PC-3 (cell line): ENCODE measurements around the gene MSL3B.

Source experiments
- ATAC-seq: fragments of 200-7000 bp; cut with Tn5 transposase; 2 replicates; pipeline ENCODE4 v1.9.1; 2020; ENCODE audit warnings: mild to moderate bottlenecking, moderate library complexity
- BruUV-seq: library from RNA; stranded (reverse); fragments of 400-500 nt; replicated peaks from 2 replicates; lab custom pipeline; 2021; lab: Mats Ljungman, UMichigan
- CTCF ChIA-PET: fragments of 300-600 bp; sonication (Branson Sonifier 250); formaldehyde crosslinking; loops from one replicate; lab custom pipeline; 2022; ENCODE audit warnings: antibody characterized with exemption; lab: Charles Lee
- POLR2A ChIA-PET: fragments of 300-600 bp; sonication (Branson Sonifier 250); formaldehyde crosslinking; loops from one replicate; lab custom pipeline; 2022; ENCODE audit warnings: antibody characterized with exemption; ENCODE audit not compliant: unreplicated experiment; lab: Charles Lee
- DNase-seq: peaks from one replicate; pipeline ENCODE4 v3.0.0-alpha.2; 2015
- H2AFZ ChIP-seq: fragments of 300-600 bp; sonication (generic); 2 replicates; pipeline ENCODE4 v1.6.0; 2016; ENCODE audit warnings: antibody characterized with exemption, low read length
- H3F3A ChIP-seq: fragments of 300-600 bp; sonication (generic); one replicate; pipeline ENCODE4 v1.6.0; 2017; ENCODE audit warnings: antibody characterized with exemption, low read length, control low read depth, mild to moderate bottlenecking; ENCODE audit not compliant: unreplicated experiment
- H3K27ac ChIP-seq: fragments of 300-600 bp; sonication (generic); 2 replicates; pipeline ENCODE4 v1.5.1; 2016; ENCODE audit warnings: mild to moderate bottlenecking, low read length
- H3K27me3 ChIP-seq: fragments of 300-600 bp; sonication (generic); 2 replicates; pipeline ENCODE4 v1.6.1; 2016; ENCODE audit warnings: low read length, mixed read lengths
- H3K36me3 ChIP-seq: fragments of 300-600 bp; sonication (generic); 2 replicates; pipeline ENCODE4 v1.6.1; 2016; ENCODE audit warnings: low read depth, mixed run types, low read length, mixed read lengths
- H3K4me1 ChIP-seq: fragments of 300-600 bp; sonication (generic); 2 replicates; pipeline ENCODE4 v1.5.1; 2016; ENCODE audit warnings: low read length; ENCODE audit not compliant: insufficient read depth
- H3K4me2 ChIP-seq: fragments of 300-600 bp; sonication (generic); 2 replicates; pipeline ENCODE4 v1.6.0; 2016; ENCODE audit warnings: low read length
- H3K4me3 ChIP-seq: fragments of 300-600 bp; sonication (generic); 2 replicates; pipeline ENCODE4 v1.5.1; 2016; ENCODE audit warnings: mild to moderate bottlenecking, low read length, mixed read lengths
- H3K79me2 ChIP-seq: fragments of 300-600 bp; sonication (generic); 2 replicates; pipeline ENCODE4 v1.6.1; 2017; ENCODE audit warnings: low read length, mixed read lengths
- H3K9ac ChIP-seq: fragments of 300-600 bp; sonication (generic); 2 replicates; pipeline ENCODE4 v1.6.0; 2016; ENCODE audit warnings: mild to moderate bottlenecking, low read length
- H3K9me2 ChIP-seq: fragments of 300-600 bp; sonication (generic); replicated peaks from 2 replicates; pipeline ENCODE4 v1.6.1; 2016; ENCODE audit warnings: mixed run types, low read length, mixed read lengths
- H3K9me3 ChIP-seq: fragments of 300-600 bp; sonication (generic); 2 replicates; pipeline ENCODE4 v1.6.1; 2016; ENCODE audit warnings: low read length, mixed read lengths
- H4K20me1 ChIP-seq: fragments of 300-600 bp; sonication (generic); 2 replicates; pipeline ENCODE4 v1.6.1; 2016; ENCODE audit warnings: low read length, mixed read lengths
- EZH2 ChIP-seq: fragments of 300-600 bp; sonication (generic); IDR thresholded peaks from one replicate; pipeline ENCODE4 v1.6.1; 2017; ENCODE audit warnings: antibody characterized with exemption, mild to moderate bottlenecking, low read length; ENCODE audit not compliant: unreplicated experiment
- EZH2phosphoT487 ChIP-seq: fragments of 300-600 bp; sonication (generic); IDR thresholded peaks from 2 replicates; pipeline ENCODE4 v1.6.1; 2018; ENCODE audit warnings: mild to moderate bottlenecking, antibody characterized with exemption, low read length, borderline replicate concordance
- intact Hi-C: fragments of 100-400 bp; cut with micrococcal nuclease; formaldehyde crosslinking; loops from 2 replicates; pipeline ENCODE4 v1.9.0; 2023
- TF ChIP-seq, protein P1 (sequence below): fragments of 300-600 bp; sonication (generic); conservative IDR thresholded peaks from 2 replicates; pipeline ENCODE4 v1.5.1; 2017; ENCODE audit warnings: antibody characterized with exemption, low read depth, mild to moderate bottlenecking, low read length

The MSL3B gene

DNA sequence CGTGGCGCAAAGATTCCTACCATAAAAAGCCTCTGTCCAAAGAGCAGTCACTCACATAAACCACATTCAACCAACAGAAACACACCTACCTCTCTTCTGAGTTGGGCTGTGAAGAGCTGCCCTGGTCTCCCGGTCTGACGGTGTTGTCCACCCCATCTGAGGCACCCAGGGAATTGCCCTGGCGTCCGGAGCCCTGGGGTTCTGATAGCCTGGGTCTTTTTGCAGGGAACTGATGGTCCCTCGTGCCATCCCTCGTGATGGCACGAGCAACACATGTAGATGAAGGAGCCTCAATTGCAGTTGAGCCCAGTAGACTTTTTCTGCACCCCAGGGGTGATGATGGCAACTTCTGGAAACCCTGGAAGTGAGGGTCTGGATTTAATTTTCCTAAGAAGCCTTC, 27.7 kb downstream of the MSL3B start:
- Histone ChIP-seq H3F3A (no peaks in the 10 kb centered on the region), H2AFZ (no peak overlapping the region), H3K9me3 (no peaks in the 10 kb centered on the region), H3K79me2 (peaks cover 97% of the 10 kb centered on the region), H3K27me3 (no peaks in the 10 kb centered on the region), H3K9ac (no peak overlapping the region), H3K4me1 (0 out of 2 replicates have a peak, but pooled peaks cover 4% of the 10 kb centered on the region), H3K9me2 (no peaks in the 10 kb centered on the region), H4K20me1 (peaks cover 53% of the 10 kb centered on the region), H3K4me2 (no peak overlapping the region), H3K4me3 (no peak overlapping the region), H3K36me3 (peaks cover 90% of the 10 kb centered on the region), H3K27ac (no peak overlapping the region)
- no TSS peak for BruUV-seq
- ATAC-seq (no peak), DNase-seq (no peak)
- intact Hi-C loops, result no loop called here
- no peak for TF ChIP-seq EZH2
- no peak for TF ChIP-seq EZH2phosphoT487
- TF ChIP-seq, protein P1, sequence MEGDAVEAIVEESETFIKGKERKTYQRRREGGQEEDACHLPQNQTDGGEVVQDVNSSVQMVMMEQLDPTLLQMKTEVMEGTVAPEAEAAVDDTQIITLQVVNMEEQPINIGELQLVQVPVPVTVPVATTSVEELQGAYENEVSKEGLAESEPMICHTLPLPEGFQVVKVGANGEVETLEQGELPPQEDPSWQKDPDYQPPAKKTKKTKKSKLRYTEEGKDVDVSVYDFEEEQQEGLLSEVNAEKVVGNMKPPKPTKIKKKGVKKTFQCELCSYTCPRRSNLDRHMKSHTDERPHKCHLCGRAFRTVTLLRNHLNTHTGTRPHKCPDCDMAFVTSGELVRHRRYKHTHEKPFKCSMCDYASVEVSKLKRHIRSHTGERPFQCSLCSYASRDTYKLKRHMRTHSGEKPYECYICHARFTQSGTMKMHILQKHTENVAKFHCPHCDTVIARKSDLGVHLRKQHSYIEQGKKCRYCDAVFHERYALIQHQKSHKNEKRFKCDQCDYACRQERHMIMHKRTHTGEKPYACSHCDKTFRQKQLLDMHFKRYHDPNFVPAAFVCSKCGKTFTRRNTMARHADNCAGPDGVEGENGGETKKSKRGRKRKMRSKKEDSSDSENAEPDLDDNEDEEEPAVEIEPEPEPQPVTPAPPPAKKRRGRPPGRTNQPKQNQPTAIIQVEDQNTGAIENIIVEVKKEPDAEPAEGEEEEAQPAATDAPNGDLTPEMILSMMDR, result no peak
- ChIA-PET CTCF (no interaction called here), POLR2A (interaction anchor here (0.7 kb wide), 1 partner anchor 274 kb away, joined by 4 read pairs; no protein-coding TSS in a partner anchor)

DNA sequence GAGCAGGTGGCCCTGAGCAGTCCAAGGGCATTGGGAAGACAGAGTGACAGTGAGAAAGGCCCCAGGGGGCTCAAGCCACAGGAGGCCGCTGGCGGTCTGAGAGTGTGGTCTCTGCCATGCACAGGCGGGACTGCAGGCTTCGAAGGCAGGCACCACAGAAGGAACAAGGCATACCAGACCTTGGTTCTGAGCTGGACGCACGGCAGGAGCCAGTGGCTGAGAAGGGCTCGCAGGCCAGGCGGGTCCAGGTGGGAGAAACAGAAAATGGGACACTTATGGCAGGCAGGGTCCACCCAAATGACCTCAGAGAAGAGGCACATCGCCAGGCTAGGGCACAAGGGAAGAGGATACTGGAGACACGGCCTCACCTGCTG, 28.8 kb downstream of the MSL3B start:
- DNase-seq, result no peak
- intact Hi-C loops, result no loop called here
- Histone ChIP-seq H3K27me3 (no peaks in the 10 kb centered on the region), H3K9me3 (no peaks in the 10 kb centered on the region), H3K4me3 (no peak overlapping the region), H3K36me3 (peaks cover 88% of the 10 kb centered on the region), H3K79me2 (peaks cover 89% of the 10 kb centered on the region), H3K9ac (no peak overlapping the region), H4K20me1 (peaks cover 53% of the 10 kb centered on the region), H3K4me1 (0 out of 2 replicates have a peak, but pooled peaks cover 4% of the 10 kb centered on the region), H2AFZ (no peak overlapping the region), H3K27ac (no peak overlapping the region), H3K4me2 (no peak overlapping the region), H3K9me2 (no peaks in the 10 kb centered on the region), H3F3A (no peaks in the 10 kb centered on the region)
- ChIA-PET POLR2A (no interaction called here), CTCF (no interaction called here)
- TF ChIP-seq EZH2 (no peak), EZH2phosphoT487 (no peak)
- TF ChIP-seq, protein P1, result no peak
- BruUV-seq, result no TSS peak
- ATAC-seq, result no peak

DNA sequence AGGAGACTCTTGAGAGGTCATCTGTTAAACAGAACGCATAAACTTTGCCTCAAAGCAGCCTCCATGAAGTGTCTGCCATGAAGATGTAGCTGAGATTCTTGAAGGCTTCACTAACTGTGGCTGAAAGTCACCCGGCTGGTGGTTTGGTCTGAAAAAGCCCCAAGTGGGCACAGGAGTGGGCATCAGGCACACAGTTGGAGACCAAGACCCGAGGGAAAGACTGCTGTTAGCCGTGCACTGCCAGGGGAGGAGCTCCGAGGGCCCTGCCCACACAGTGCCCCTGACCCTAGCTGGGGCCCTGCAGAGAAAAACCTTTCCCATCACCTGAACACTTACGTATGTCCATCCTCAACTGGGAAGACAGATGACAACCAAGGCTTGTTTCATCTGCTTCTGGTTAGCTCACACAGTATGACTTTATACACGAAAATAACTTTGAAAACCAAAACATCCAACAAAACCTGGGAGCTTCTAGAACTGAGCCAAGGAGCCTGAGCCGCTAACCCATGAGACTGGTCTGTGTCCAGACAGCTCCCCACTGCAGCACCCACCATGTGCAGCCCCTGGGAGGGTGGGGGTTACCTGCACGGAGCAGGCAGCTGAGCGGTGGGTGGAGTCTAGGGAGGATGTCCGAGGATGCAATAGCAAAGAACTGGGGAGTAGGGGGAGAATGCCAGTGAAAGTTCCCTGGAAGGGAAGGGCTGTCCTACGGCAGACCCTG, 29.3 kb downstream of the MSL3B start:
- no peak for DNase-seq
- no peak for TF ChIP-seq EZH2phosphoT487
- TF ChIP-seq EZH2, result no peak
- TF ChIP-seq, protein P1, result no peak
- Histone ChIP-seq H3F3A (no peaks in the 10 kb centered on the region), H2AFZ (no peak overlapping the region), H3K4me2 (no peak overlapping the region), H3K27ac (no peak overlapping the region), H3K4me3 (no peak overlapping the region), H4K20me1 (peaks cover 53% of the 10 kb centered on the region), H3K36me3 (peaks cover 86% of the 10 kb centered on the region), H3K4me1 (0 out of 2 replicates have a peak, but pooled peaks cover 4% of the 10 kb centered on the region), H3K9ac (no peak overlapping the region), H3K9me2 (no peaks in the 10 kb centered on the region), H3K79me2 (peaks cover 83% of the 10 kb centered on the region), H3K9me3 (no peaks in the 10 kb centered on the region), H3K27me3 (no peaks in the 10 kb centered on the region)
- intact Hi-C loops, result no loop called here
- no TSS peak for BruUV-seq
- CTCF ChIA-PET, result no interaction called here
- no peak for ATAC-seq
- POLR2A ChIA-PET, result no interaction called here
